SHP77 (cell line): ENCODE results near the gene KSR1.
"Not testable (repeated sequence)": the region's sequence is repeated elsewhere in the genome, so short reads cannot be mapped to it uniquely, and the experiment has no call there.

ENCODE experiments used
- DNase-seq, 2 experiments: peaks; one replicate each; lab custom pipeline; 2025; lab: John Stamatoyannopoulos, UW

The KSR1 gene

DNA sequence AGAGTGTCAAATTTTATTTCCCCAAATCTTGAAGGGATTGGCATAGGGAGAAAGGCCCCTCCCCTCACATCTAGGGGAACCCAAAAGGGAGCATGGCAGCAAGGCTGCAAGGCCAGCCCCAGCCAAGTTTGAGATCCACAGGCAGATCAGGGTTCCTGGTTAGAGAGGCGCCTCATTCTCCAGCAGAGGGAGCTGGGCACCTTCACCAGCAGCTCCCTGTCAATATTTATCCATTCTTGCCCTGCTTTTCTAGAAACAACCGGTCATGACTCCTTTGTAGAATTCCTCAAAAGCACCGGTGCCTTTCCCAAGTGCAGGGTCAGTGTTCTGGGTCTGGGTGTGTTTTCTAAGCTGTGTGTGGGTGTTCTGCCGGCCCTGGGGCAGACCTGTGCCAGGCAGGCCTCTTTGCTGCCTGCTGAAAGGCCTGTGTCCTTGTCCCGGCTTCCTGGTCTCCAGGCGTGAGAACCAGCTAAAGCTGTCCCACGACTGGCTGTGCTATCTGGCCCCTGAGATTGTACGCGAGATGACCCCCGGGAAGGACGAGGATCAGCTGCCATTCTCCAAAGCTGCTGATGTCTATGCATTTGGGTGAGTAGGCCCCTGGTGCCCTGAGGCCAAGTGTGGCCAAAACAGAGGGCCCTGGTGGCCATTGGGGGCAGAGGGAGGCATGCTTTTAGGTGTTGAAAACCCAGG lies 153.5 kb downstream of the KSR1 start:
- no peak for DNase-seq

DNA sequence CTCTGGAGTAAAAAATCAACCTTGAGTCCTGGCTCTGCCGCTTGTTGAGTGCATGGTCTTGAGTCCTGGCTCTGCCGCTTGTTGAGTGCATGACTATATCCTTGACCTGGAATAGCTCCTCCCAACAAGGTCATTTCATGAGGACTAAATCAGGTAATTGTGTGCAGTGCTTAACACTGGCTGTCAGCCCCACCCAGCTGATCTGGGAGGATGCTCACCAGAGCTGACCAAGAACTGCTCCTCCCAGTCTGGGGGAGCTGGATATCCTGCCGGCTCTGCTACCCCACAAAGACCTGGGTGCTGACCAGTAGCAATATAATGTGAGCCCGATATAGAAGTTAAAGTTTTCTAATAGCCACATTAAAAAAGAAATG lies 154.0 kb downstream of the KSR1 start:
- no peak for DNase-seq

DNA sequence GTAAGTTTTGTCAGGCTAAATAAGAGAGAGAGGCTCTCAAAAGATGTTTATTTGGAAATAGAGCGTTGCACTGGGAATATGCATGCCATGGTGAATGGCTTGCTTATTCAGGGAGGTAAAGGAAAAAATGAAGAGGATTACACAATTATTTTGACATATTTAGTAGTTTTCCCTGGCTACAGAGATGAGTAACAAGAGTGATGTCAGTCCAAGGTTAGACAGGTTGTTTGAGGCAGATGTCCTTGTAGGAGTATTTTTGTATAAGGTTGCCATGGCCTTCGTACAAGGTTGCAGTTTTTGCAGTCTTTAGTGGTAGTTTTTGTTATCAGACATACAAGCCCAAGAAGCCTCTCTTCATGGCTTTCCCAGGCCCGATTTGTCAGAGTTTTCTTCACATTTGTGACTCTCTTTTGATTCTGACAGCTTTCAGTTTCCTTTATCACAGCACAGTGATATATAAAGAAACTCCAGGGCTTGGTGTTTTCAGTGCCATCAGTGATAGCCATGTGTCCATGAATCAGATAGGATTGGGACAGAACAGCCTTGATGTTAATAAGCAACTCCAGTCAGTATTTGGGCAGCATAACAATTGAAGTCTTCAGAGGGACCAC lies 156.0 kb downstream of the KSR1 start:
- no peak for DNase-seq

DNA sequence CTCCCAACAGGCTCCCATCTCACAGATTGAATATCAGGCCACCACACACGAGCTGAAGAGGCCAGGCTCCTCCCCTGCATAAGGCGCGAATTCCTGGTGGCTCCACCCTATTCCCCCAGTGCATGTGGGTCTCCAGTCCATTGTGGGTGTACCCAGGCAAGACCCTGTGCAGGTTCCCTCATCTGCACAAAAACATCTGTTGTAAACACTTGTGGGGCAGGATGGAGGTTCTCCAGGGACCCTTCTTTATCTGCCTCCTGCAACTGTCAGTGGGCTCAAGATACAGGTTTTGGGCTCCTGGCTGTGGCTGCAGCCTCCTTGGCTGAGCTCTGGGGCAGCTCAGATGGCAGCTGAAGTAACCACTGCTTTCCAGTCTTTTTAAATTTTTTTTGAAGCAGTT lies 157.2 kb downstream of the KSR1 start:
- DNase-seq, result no peak

DNA sequence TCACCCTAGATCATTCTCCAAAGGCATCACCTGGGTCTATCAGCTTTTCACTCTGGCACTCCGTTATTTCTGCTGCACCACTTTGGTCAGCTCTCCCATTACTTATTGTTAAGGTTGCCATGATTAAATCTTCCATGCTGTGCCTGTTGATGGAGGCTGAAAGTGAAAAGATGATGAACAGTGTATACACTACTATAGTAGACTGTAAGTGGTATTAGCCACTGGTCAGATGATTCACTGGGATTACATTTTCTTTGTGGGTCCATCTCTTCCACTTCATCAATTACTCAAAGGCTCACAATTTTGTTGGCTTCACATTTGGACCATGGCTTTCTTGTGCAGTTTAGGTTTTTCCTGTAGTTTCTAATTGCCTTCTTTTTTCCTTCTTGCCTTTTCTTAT lies 158.9 kb downstream of the KSR1 start:
- no peak for DNase-seq

DNA sequence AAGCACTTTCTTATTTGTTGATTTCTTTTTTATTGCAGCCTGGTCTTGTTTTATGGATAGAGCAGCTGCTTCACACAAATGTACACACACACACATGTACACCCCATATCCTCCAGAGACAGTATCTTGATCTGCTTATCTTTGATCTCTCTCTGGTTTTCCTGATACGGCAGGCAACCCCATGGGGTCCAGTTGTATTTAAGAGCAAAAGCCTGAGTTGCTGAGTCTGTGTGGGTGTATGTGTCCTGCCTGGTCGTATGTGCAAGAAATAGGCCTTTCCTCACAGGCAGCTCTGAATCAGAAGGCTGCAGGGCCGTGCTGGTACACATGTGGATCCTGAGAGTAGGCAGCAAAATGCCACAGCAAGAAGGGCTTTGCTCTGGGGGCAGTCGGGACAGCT lies 160.2 kb downstream of the KSR1 start:
- no peak for DNase-seq

DNA sequence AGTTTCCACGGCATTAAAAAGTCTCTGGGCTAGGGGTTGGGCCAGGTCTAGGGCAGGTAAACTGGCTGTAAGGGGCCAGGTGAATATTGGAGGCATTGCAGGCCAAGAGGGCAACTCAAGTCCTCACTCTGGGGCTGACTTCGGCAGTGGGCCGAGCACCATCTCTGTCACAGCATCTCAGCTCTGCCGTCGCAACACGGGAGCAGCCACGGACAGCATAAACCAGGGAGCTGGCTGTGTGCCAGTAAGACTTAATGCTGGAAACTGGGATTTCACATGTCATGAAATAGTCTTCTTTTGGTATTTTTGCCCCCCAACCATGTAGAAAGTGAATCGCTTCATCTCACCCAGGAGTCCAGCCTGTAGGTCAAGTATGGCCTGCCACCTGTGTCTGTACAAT lies 162.2 kb downstream of the KSR1 start:
- DNase-seq, result no peak

DNA sequence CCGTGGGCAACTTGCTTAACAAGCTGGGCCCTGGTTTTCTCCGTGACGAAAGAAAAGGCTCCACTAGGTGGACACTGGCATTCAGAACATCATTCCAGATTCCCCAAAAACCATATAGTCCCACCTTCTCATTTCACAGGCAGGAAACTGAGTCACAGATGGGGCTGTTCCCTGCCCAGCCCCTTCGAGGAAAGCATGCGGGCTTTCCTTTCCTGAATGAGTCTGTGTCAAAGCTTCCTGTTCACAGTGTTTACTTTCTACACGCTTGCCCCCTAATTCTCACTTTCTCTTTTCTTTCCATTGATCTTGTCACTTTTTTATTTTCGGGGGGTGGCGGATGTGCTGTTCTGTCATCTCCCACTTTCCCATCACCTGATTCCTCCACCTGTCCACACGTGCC lies 164.5 kb downstream of the KSR1 start:
- DNase-seq, result no peak

DNA sequence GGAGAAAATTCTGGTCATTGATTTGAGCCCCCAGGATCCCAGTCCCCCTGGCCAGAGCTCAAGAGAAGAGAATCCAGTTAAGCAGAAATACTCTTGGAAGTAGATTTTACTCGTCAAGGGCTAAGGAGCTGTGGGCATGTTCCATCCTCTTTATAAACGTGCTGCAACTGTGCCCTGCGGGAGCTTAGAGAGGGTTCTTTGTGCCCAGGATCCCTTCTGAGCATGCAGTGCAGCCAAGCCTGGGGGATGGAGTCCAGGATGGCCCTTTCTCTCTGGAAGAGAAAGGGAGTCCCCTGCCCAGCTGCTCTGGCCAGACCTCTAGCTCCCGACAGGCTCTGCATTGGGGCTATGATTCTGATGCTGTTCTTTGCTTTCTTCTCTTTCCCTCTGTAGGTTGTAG lies 165.3 kb downstream of the KSR1 start:
- DNase-seq, result no peak

DNA sequence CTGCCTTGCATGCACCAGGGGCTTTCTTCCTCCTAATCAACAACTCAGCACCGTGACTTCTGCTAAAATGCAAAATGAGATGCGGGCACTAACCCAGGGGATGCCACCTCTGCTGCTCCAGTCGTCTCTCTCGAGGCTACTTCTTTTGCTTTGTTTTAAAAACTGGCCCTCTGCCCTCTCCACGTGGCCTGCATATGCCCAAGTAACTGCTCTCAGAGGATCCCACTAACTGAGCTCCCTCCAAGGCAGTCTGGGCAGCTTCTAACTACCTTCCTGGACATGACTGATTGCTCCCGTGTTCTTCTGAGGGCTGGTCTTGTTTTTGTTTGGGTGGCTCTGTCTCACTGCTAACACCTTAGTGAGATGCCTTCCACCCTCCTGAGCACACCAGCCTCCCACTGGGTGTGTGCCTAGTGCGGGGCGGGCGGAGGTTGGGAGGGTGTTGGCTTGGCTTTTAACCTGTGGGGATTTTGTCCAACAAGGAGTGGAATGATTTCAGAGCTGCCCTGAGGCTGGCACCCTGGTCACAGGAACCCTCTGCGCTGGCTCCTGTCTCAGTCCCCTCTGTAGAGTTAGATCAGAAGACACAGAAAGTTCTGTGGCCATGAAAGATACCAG lies 165.8 kb downstream of the KSR1 start:
- DNase-seq, result no peak

DNA sequence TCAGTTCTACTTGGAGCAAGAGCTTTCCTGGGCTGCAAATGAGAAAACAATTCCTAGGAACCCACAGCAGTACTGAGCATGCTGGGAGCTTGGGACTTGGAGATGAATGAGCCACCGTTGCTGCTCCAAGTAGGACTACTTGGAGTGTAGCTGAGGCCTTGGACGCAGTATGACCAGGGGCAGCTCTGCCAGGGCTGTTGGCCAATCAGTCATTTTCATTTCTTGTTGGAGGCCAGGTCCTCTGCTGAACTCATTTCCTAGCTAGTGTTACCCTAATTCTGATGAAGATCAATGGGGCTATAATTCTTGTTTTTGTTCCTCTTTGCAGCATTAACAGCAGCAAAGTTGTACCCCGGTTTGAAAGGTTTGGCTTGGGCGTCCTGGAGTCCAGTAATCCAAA lies 166.7 kb downstream of the KSR1 start:
- DNase-seq, result no peak

DNA sequence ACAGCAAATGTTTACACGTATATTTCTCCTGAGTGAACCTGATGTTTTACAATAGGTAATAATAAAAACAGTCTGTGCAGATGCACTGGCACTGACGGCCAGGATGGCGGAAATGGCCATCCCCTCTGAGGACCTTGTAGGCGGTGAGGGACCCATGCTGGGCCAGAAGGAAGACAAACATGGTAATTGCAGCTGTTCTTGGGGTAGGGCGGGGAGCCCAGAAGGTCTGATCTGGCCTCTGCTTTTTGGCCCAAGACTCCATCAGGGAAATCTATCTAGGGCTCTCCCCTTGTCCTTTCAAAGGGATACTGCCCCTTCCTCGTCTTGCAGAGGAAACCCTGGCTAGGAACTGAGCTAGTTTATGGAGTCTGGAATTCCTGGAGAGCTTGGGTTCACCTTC lies 167.4 kb downstream of the KSR1 start:
- DNase-seq, result no peak

DNA sequence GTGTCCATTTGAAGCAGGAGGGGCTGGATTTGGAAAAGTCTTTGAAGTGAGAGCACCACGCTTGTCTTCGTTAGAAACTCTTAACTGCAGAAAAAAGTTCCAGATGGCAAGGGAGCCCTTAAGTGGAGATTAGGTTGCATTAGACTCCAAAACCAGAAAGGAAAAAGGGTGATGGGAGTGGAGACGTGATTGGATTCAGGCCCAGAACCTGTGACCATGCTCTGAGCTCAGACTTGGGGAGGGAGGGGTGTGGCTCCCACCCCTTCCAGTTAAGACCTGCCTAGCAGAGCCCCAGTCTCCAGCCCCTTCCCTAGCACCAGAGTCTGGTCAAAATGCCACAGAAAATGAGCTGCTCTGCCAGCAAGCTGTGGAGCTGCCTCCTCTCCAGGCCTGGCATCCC lies 168.3 kb downstream of the KSR1 start:
- no peak for DNase-seq

DNA sequence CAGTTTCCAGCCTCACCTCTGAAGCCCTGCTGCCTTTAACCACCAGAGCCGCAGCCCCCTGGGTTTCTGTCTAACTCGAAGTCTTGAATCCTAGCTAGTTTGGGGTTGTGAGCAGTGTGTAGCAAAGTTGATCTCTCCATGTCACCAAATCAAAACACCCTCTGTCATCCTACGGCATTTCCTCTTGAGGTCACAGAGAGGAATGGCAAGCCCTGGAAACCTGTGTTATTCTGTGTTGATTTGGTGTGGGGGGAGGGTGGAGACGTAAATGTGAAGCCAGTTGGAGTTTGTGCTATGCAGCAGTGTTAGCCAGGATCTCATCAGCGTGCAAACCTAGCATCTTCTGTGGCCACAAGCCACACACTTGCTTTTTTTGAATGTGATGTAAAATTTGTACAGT lies 169.6 kb downstream of the KSR1 start:
- DNase-seq, result no peak

DNA sequence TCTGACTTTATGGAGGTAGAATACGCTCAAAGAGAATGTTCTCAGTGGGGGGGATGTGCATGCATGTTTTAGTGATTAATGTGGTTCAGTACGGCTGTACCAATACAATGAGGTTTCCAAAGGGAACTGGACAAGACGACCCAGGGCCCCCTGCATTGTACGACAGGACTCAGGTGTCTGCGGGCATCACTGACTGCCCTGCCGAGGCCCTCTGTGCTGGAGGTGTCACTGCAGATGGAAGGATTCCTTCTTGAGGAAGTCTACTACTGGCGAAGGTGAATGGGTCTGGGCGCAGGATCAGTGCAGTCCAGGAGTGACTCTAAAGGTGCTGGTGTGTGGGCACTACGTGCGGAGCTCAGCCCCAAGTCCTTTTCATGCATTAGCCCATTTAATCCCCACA lies 171.3 kb downstream of the KSR1 start:
- no peak for DNase-seq

DNA sequence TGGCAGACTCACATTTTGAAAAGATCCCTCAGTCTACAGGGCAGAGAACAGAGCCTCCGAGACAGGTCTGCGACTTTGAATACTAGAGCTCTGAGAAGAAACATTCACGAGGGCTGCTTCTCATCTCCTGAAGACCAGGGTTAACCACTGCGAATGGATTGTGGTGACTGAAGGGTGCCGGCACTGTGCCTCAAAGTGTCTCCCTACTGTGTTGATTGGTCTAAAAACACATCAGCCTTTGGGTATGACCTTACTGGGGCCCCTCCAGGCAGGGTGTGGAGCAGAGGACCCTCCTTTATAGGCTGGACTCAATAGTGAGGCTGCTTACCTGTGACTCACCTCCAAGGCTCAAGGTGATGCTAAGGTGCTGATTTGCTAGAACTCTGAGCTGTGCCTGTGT lies 172.1 kb downstream of the KSR1 start:
- DNase-seq, result no peak

DNA sequence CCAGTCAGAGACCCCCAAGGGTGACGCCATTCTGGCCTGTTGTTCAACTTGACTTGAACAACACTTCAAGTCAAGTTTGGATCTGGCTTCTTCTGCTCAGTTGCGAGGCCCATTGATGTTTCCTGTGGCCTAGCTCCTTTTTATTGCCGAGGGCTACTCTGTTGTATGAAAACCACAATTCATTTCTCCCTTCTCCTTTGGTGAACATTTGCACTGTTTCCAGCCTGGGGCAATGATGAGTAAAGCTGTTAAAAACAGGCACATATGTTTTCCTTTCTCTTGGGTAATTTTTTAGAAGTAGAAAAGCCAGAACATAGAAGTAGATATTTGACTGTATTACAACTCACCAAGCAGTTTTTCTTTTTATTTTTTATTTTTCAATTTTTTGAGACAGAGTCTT lies 173.0 kb downstream of the KSR1 start:
- not testable (repeated sequence) for DNase-seq

DNA sequence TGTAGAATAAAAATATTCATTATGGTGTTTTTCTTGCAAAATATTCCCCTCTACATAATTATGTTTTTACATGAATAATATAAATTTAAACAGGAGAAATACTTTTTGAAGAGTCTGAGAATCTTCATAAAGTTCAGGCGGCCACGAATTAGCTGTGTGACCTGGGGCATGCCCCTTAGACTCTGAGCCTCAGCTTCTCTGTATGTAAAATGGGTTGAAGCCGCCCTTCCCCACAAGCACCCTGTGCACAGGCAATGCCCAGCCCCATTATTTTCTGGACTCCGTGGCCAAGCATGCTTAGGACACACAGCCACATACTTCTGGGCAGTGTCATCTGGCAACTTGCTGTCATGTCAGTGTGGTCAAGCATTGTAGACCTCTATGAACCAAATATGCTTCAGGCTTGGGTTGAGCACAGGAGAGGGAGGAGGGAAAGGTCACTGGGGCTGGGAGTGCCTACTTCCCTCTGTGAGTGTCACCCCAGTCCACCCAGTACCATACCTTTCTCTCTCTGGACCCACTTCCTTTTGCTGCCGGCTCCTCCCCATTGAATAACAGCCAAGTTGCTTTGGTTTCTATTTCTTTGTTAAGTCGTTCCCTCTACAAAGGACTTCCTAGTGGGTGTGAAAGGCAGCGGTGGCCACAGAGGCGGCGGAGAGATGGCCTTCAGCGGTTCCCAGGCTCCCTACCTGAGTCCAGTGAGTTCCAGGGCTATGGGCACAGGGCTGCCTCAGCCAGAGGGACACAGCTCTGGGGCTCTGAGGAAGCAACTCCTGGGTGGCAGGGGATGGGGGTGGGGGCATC lies 174.6 kb downstream of the KSR1 start, which contains the start of gene LGALS9:
Gene LGALS9 (plus strand): TSS at position 582 of the 804 bp plus-strand sequence. CDS start 78 bp downstream, at position 660.
- no peak for DNase-seq

DNA sequence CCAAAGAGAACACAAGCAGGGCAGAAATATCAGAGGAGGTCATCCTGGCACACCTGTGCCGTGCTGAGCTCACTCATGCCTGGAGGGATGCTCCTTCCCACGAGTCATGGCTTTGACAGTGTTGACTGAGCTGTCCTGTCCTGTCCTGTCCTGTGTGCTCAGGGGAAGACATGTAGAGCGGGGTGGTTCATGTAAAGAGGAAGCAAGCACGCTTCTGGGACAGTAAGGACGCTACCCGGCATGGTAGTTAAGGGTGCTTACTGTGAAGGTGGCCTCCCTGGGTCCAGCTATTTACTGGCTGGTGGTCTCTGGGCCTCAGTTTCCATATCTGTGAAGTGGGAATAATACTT lies 175.1 kb downstream of the KSR1 start:
- no peak for DNase-seq

DNA sequence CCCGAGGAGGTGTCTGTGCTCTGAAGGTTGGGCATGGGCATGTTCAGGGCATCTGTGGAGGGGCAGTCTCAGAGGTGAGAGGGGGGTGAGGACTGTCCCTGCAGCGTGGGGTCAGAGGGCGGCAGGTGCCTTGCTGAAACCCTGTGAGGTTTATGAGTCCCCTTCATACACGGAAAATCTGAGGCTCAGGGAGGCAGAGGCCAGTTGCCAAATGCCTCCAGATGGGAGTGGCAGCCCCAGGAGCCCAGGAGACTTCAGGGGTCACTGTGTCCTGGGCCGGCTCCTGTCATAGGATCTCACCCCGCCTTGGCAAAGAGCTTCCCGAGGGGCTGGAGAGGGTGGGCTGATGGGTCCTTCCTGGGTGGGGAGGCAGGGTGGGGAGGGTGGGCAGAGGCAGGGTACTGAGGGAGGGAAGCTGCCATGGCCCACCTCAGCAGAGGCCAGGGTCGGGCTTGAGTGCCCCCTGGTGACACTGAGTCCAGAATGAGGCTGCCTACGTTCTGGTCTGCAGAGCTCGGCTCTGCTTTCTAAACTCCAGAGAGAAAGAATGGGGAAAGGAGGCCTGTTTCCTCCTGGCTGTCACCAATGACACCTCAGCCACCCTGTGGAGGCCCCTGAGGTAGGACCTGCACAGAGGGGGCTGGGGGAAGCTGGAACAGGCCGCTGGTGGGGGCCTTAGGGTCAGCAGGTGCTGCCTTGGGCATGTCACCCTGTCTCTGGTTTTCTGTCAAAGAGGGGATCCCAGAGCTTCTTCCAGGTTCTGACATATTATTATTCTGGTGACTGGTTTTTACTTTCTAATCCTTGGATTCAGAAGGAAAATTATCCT lies 175.9 kb downstream of the KSR1 start:
- no peak for DNase-seq

DNA sequence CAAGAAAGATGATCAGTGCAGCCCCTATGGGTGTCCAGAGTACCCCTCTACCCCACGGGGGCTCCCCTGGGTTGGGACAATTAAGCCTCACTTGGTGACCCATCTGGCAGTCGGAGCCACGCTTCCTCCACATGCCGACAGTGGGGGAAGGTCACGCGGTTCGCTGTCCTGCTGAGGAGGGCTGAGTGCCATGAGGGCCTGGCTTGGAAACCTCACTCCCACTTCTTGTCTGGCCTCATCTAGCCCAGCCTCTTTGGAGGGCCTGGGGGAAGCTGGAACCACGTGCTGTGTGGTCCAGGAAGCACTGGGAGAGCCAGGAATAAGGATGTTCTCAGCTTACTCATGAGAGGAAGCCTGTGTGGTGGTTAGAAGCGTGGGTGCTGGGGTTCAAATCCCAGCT lies 176.5 kb downstream of the KSR1 start:
- DNase-seq, result not testable (repeated sequence)
